GM21381 (cell line): ENCODE measurements around the gene MAGI1.
"Not testable (repeated sequence)": the region's sequence is repeated elsewhere in the genome, so short reads cannot be mapped to it uniquely, and the experiment has no call there.

Experiments used
- ATAC-seq: cut with Tn5 transposase; IDR thresholded peaks from one replicate; pipeline ENCODE4 v1.9.1; 2021; ENCODE audit warnings: mild to moderate bottlenecking, moderate library complexity; ENCODE audit not compliant: unreplicated experiment

The MAGI1 gene

DNA sequence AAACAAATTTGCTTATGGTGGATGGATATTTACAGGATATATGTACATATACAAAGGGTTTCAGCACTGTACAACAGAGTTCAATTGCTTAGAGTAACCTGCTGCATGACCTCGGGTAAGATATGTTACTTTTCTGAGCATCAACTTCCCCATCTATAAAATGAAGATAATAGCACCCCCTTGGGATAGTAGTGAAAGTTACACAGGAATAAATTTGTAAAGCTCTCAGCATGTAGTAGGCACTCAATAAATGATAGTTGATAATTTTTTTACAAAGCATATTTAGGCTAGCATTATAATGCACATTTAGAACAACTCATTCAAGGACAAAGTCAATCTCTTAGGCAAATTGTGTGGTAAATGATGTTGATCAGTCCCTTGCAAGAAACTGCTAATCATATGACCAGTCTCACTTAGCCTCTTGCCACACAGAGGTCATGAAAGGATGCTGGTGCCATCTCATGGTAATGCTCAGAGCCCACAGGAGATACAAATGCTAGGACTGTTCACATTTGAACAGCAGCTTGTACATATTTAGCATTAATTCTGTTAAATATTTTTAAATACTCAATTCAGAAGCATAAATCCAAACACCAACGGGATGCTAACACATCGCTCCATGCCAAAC, 123.9 kb downstream of the MAGI1 start:
- no peak for ATAC-seq

DNA sequence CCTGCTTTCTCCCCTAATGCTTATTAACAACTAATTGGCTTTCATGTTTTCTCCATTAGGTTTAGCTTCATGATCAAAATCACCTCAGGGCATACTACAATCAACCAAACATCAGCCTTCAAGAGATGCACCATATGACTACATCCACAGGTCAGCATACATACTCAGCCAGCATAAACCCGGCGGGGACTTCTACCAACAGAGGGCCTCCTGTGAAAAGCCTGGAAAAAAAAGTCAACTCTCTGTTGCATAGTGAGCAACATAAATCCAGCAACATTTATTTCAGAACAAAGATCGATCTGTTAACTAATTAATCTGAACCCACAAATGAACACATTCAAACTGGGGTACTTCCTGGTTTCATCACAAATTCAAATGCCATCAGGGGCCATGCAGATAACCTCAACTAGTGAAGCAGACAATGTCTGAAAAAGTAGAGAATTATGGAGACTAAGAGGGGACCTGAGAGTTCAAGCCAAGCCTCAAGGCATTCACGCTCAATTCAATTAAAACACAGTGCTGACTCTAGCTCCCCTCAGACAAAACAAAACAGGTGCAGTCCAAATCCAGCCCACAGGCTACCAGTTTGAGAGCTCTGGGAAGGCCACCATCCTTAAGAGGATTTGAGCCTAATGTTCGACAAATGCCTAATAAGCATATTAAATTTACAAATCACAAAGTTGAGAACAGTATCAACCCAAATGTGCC, 124.5 kb downstream of the MAGI1 start:
- no peak for ATAC-seq

DNA sequence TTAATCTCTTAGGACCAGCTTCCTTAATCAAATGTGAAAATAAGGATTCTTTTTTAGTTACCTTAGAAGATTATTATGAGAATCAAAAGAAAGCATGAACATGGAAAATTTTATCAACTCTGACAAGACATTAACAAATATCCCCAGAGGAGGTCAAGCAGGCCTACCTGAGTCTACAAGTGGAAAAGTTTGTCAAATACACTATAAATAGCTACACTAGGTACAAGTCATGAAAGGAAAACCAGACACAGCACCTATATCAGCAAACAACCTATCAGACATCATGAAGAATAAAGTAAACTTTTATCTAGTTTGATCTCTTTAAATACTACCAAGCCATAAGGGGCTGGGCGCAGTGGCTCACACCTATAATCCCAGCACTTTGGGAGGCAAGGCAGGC, 126.1 kb downstream of the MAGI1 start:
- no peak for ATAC-seq

DNA sequence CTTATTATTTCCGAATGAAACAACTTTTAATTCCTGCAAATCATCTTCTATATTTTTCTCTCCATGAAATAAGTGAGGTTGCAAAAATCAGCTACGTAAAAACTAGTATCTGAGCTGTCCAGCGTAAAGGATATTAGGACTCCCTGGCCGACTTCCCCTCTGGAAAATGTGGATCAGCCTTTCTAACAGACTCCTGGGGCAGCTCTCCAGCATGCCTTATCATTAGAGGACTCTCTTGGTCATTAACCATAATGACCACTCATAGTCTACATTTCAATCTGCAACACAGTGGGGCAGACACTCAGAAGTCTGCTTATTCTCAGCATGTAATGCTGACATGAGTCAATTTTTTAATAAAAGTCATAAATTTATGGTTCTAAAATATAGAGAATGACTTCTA, 130.1 kb downstream of the MAGI1 start:
- no peak for ATAC-seq

DNA sequence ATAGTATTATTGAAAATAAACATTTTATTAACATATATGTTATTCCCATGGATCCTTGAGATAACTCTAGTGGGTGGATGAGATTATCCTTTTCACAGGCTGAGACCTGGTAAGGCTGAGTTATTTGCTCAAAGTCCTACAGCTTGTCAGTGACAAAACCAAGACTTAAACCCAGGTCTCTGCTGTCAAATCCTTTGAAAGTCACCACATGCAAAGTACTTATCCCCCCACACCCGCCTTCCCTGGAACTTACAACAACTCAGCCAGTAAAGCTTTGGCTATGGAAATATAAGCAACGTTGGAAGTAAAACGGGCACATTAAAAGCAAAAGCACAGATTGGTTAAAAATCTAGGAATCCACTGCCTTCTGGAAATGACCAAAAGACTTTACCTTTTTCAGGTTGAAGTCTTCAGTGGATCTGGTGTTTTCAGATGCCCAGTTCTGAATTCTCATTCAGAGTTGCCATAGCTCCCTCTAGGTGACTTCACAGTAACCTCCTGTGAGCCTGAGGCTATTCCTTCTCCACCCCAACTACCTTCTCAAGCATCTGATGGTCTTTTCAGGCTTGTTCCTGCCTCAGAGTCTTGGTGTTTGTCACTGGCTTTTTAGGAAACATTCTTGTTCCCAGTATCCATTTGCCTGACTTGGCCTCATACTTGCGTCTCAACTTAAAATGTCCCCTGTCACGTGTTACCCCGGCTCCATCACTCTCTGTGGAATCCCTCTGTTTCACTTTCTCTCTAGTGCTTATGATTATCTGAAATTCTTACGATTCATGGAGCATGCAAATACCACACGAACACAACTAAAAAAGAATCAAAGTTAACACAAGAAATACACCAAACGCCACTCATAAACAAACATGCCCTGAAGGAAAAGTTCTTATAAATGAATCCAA, 131.2 kb downstream of the MAGI1 start:
- no peak for ATAC-seq

DNA sequence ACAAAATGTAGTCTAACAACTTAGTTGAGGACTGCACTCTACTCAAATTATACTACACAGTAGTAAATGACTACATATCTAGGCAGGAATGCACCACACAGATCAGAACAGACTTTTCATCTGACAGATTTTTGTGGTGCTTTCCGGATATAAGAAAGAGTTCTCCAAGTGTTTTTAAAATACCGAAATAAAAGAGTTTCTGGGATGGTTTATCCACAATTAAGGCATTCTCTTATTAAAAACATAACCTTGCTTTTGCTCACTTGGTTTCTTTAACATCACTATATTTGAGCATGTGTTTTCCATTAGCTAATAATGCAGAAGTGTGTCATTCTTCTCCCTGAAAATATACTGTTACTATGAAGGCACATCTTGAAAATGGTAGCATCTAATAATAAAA, 132.9 kb downstream of the MAGI1 start:
- ATAC-seq: no peak

DNA sequence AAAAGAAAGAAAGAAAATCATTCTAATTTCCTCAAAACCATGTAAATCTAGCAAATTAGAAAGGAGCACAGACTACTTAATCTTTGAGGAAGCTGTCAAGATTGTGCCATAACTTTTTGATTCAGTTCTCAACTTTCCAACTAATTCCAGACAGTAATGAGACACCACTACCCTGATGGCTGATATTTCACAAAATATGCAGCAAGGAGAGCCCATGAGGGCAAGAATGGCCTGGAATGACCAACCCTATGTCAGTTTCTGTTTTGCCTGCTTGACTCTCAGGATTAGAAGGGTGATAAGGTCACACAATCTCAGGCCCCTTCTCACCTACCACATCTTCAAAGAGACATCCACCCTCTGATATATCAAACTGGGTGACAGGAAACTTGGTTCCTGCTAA, 134.7 kb downstream of the MAGI1 start:
- no peak for ATAC-seq

DNA sequence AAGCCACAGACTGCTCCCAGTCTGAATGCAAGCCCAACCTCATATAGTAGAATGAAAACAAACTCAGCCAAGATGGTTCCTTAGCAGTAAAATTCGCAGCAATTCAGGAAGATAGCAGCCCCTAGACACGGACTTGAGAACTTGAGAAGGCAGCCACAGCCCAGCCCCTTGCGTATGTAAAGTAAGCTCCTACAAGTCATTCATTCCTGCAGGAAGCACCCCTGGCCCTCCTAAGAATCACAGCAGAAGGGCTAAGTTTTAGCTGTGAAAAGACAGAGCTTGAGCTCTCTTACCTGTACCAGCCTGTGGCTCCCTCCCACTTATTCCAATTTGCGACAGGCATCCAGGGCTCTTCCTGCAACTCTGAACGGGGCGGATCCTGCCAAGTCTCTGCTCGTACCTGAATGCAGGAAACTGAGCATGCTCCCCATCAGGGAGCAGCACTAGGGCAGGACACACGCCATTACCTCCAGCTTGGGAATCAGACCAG, 136.4 kb downstream of the MAGI1 start:
- no peak for ATAC-seq

DNA sequence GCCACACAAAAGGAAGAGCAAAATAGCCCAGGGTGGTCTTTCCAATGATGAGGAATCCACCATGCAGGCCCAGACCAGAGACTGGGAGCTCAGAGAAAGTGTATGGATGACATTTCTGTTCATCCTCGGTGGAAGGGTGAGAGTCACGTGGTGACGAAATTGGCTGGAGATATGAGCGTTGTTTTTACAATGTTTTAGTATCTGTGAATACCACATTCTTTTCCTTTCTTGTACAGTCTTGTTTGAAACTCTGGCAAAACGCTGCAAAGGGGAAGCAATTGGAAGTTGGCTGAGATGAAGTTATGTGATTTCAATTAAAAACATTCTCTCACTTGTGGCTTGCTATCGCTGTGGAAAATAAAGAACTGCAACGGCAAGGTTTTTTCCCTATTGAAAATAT, 137.5 kb downstream of the MAGI1 start:
- no peak for ATAC-seq

DNA sequence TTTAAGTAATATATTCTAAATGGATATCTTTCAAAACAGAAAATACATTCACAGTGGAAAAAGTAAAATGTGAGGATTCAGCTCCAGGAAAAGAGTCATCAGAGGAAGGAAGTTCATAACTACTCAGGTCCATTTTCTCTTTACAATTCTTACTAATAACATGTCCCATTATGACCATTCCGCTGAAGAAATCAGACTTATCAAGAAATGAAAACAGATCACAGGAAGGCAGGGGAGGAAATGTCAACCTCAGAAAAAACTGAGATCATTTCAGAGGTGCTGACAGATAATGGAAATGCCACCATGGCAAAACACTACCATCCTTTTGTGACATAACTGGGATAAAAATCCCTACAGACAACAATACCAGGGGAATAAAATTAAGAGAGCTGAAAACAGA, 139.5 kb downstream of the MAGI1 start:
- ATAC-seq: no peak

DNA sequence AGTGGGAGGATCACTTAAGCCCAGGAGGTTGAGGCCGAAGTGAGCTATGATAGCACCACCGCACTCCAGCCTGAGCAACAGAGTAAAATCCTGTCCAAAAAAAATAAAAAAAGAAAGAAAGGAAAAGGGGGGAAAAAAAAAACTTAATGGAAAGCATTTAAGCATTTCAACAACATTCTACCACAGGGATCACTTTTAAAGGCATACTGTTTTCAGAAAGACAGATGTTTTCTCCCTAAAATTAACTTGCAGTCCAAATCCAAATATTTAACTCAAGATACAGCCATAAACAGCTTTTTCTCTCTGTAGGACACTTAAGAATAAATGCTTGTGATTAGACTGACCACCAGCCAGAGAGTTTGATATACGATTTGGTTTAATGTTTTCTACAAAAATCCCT, 141.0 kb downstream of the MAGI1 start:
- ATAC-seq: no peak

DNA sequence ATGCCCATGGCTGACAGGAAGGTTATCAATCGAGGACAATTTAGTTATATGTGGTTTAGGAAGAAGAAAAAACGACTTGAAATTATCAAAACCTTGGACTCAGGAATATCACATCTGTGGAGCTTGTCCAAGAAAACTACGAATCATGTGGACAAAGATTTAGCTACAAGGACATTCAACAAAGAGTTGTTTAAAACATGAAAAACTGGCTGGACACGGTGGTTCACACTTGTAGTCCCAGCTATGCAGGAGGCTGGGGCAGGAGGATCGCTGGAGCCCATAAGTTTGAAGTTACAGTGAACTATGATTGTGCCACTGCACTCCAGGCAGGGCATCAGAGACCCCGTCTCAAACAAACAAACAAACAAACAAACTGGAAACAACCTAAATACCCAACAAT, 142.4 kb downstream of the MAGI1 start:
- ATAC-seq: no peak

DNA sequence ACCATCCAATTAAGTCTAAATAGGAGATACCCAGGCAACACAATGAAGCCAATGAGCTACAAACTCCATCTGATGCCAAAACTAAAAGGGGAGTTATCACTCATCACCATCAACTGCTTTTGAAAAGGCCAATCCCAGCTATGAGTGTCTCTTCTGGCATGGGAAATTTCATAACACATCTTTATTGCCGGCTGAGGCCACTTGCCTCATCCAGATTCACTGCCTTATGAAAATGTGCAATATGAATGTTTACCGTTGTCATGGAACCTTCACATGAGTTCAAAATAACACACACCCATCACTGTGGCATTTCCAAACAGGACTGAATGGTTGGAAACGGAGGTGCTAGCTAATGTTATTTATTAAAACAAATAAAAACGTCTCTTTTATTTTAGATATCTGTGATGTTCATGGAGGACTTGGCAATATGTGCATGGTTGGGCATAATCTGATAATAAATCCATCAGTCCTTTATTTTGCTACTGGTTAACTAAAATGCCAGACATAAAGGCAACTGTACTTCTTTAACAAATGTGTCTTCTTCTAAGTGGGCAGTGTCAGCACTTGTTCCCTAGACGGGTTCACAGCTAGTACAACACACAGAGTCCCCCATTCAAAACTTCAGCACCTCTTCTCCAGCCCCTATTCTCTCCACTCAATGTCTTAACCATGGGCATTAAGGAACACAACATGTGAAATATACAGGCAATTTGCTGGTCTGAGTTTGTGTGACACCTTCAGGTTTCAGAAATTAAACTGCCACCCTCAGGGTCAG, 143.9 kb downstream of the MAGI1 start:
- no peak for ATAC-seq

DNA sequence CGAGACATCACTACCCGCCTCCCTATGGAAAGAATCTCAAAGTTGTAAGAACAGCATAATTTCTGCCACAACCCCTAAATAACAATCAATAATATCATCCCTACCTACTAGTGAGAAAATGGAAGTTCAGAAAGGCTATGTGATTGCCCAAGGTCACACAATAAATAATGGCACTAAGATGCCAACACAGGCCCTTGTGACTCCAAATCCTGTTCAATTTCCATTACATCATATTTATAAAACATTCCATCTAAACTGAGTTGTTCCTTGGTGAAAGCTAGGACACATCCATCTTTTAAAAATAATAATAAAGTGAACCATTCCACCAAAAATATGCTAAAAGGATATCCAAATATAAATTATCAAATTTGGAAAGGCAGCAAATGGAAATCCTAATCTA, 144.6 kb downstream of the MAGI1 start:
- ATAC-seq: no peak

DNA sequence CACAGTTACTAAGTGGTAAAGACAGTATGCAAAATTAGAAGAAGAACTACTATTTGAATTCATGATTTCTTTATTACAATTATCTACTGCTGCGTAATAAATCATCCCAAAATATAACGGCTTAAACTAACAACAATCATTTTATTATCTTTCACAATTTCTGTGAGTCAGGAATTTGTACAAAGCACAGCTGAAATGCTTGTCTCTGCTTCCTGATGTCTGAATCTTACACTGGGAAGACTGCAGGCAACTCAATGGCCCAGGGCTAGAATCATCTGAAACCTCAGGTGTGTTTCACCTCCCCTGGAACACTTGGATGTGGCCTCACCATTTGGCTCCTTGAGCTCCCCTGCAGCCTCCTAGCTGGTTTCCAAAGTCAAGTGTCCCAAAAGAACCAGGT, 145.1 kb downstream of the MAGI1 start:
- no peak for ATAC-seq

DNA sequence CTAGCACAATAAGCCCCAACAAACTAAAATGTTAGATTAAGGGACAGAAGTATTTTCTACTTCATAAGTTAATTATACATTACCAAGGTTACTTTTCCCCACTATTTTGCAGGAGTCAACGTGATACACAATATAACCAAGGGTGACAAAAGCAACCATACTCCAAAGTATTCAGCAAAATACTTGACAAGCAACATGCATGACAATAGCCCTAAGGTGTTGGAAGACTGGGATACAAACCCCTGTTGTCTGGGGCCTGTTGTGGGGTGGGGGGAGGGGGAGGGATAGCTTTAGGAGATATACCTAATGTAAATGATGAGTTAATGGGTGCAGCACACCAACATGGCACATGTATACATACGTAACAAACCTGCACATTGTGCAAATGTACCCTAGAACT, 147.2 kb downstream of the MAGI1 start:
- not testable (repeated sequence) for ATAC-seq

DNA sequence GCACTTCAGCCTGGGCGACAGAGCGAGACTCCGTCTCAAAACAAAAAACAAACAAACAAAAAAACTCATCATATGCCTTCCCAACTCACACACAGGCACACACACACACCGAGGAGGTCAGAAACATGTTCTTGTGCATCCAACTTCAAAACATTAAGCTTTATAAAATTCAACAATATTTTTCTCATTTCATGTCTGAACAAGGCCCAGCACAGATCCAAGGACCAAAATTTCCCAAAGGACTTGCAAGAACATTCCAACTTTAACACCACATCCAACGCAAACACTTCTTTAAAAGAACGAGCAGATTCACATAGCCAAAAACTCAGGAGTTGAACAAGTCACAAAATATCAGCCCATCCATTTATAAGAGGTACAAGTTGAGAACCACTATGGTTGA, 148.4 kb downstream of the MAGI1 start:
- no peak for ATAC-seq

DNA sequence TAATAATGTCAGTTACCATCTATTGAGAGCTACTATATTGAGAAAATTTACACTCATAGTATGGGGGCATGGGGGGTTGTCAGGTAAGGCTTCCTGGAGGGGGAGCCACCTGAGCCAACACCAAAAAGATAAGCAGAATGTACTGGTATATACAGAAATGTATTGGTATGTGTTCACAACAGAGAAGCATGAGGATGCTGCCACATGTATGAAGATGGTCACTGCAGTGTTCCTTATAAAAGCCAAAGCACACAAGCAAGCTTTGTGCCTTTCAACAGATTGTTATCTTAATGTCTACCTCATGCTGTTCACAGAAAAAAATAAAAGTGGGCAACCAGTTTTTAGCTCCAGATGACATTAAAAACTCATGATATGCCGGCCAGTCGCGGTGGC, 149.0 kb downstream of the MAGI1 start:
- ATAC-seq: no peak

DNA sequence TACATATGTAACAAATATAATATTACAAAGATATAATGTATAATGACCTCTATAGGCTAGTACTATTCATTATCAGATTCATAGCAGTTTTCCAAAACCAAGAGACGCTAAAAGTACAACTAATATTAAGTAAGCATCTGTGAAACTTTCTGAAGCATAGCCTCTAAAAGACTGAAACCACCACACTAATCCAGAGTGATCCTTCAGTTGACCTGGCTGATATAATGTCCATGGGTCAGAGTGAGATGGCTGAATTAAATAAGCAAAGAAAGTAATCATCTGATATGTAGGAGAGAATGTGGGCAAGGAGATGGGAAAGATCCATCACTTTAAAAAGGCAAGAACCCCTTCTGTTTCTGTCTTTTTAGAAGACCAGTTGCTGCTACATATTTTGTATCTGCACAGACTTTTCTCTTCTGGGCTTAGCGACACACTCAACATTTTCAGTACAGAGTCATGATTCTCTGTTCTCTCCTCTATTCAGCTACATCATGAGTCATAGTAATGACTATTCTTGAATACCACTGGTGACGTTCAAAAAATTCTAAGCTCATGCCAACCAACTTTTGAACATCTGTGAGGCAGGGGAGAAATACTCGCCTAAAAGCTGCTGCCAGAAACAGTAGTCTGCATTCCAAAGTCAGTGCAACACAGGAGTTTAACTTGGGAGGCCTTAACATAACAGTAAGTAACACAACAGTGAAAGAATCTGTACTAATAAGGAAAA, 149.6 kb downstream of the MAGI1 start:
- no peak for ATAC-seq

DNA sequence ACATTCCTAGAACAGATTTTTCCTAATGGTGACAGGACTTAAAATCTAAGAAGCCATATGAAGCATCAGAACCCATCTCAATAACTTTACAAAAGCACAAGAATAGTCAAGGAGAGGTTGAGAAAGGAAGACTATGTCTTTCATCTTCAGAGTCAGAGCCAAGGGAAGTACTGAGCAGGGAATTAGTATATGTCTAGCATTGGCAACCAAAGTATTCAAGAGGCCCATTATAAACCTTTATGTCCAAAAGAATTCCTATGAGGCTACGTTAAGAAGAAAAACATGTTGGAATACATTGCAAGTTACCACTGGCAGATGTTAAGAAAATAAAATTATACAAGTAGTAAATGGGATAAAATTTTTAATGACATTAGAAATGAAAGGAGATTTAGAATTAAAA, 150.5 kb downstream of the MAGI1 start:
- ATAC-seq: no peak
